GM12892 (cell line): ENCODE data around the gene PIP4K2A.

Experiments used
- POLR2A ChIP-seq: IDR thresholded peaks from 2 replicates; pipeline ENCODE4 v1.6.1; 2011; ENCODE audit warnings: low read depth, low read length, control low read depth
- POLR2AphosphoS5 ChIP-seq: IDR thresholded peaks from 2 replicates; pipeline ENCODE4 v1.6.1; 2011; ENCODE audit warnings: low read depth, low read length, control low read depth
- TAF1 ChIP-seq: IDR thresholded peaks from 2 replicates; pipeline ENCODE4 v1.6.1; 2011; ENCODE audit warnings: low read depth, mild to moderate bottlenecking, control low read depth, low read length, borderline replicate concordance

GRCh38 chr10:22552888-22553378 lies 161.4 kb downstream of the PIP4K2A start:
- no peak for TF ChIP-seq POLR2A
- TF ChIP-seq POLR2AphosphoS5, result no peak
- no peak for TF ChIP-seq TAF1
